GM18951 (cell line): ENCODE data around the gene SIGLEC1.

Experiments
- POLR2A ChIP-seq: IDR thresholded peaks from 4 replicates; pipeline ENCODE4 v1.6.1; 2011; ENCODE audit warnings: mild to moderate bottlenecking; ENCODE audit not compliant: insufficient read length, insufficient read depth; ENCODE audit errors: extremely low read depth
- in situ Hi-C: fragments of 300-500 bp; cut with MboI; formaldehyde crosslinking; loops from one replicate; pipeline ENCODE4 v1.12.0; 2022; ENCODE audit warnings: low sequenced_read_pairs, mixed read lengths, inconsistent platforms; ENCODE audit not compliant: unreplicated experiment

The SIGLEC1 gene

GRCh38 chr20:3739054-3739925, 26.9 kb upstream of the SIGLEC1 start:
- TF ChIP-seq POLR2A = no peak
- in situ Hi-C loops = no loop called here

GRCh38 chr20:3738111-3739053, 26.0 kb upstream of the SIGLEC1 start:
- in situ Hi-C loops = no loop called here
- no peak for TF ChIP-seq POLR2A

GRCh38 chr20:3735768-3736167, 23.4 kb upstream of the SIGLEC1 start:
- in situ Hi-C loops = no loop called here
- TF ChIP-seq POLR2A = no peak

- in situ Hi-C loops = no loop called here
- no peak for TF ChIP-seq POLR2A
Measured at GRCh38 chr20:3734111-3734843, 21.9 kb upstream of the SIGLEC1 start.

- in situ Hi-C loops = no loop called here
- no peak for TF ChIP-seq POLR2A
Measured at GRCh38 chr20:3733119-3733995, 21.0 kb upstream of the SIGLEC1 start.

GRCh38 chr20:3732327-3733118, 20.1 kb upstream of the SIGLEC1 start, which contains the start of gene HSPA12B:
TSS of gene HSPA12B (plus strand) at chr20:3732685. CDS start at chr20:3738675, 5,990 bp downstream.
- TF ChIP-seq POLR2A = no peak
- in situ Hi-C loops = no loop called here

GRCh38 chr20:3731944-3732326, 19.5 kb upstream of the SIGLEC1 start:
- TF ChIP-seq POLR2A = no peak
- in situ Hi-C loops = no loop called here

GRCh38 chr20:3730803-3731672, 18.6 kb upstream of the SIGLEC1 start:
- in situ Hi-C loops = no loop called here

GRCh38 chr20:3729811-3730540, 17.6 kb upstream of the SIGLEC1 start:
- in situ Hi-C loops = no loop called here
- no peak for TF ChIP-seq POLR2A

More at GRCh38 chr20:3730803-3731672, 18.6 kb upstream of the SIGLEC1 start:
- TF ChIP-seq POLR2A = no peak

- in situ Hi-C loops = no loop called here
- no peak for TF ChIP-seq POLR2A
Measured at GRCh38 chr20:3729378-3729777, 17.0 kb upstream of the SIGLEC1 start.
